Activated T-helper 1 cell treated with anti-CD3 and anti-CD28 coated beads, Interleukin-2, amount 50 U/mL, for 16 hours (primary cell): ENCODE measurements around the gene CALCOCO2.
"Not testable (repeated sequence)": the region's sequence is repeated elsewhere in the genome, so short reads cannot be mapped to it uniquely, and the experiment has no call there.

Source experiments
- DNase-seq, 2 donors: peaks; one replicate each; pipeline ENCODE4 v3.0.0-alpha.2; 2020; ENCODE audit warnings: low read depth in 1 of 2, low spot score in 1 of 2

The CALCOCO2 gene

GRCh38 chr17:48872409-48872808 lies 41.6 kb downstream of the CALCOCO2 start:
- not testable (repeated sequence) for DNase-seq

DNA sequence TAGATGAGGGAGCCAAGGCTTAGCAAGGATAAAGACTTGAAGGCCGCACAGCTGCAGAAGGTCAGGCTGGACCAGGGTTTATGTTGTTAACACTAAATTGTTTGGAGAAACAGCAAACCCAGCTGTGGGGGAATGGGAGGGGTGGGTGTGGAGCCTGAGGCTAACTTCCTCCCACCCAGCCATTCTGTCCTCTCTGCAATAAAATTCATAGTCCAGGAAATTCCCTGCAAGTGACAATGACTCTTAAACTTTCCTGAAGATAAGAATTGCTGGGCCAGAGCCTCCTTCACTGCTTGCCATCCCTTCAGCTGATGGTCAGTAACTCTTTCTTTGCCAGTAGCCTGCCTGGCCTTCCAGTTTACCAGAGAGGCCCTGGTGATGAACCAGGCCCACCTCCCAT lies 42.4 kb downstream of the CALCOCO2 start:
- no peak for DNase-seq

- DNase-seq, result no peak
Measured at GRCh38 chr17:48873696-48874443, 43.0 kb downstream of the CALCOCO2 start.

DNA sequence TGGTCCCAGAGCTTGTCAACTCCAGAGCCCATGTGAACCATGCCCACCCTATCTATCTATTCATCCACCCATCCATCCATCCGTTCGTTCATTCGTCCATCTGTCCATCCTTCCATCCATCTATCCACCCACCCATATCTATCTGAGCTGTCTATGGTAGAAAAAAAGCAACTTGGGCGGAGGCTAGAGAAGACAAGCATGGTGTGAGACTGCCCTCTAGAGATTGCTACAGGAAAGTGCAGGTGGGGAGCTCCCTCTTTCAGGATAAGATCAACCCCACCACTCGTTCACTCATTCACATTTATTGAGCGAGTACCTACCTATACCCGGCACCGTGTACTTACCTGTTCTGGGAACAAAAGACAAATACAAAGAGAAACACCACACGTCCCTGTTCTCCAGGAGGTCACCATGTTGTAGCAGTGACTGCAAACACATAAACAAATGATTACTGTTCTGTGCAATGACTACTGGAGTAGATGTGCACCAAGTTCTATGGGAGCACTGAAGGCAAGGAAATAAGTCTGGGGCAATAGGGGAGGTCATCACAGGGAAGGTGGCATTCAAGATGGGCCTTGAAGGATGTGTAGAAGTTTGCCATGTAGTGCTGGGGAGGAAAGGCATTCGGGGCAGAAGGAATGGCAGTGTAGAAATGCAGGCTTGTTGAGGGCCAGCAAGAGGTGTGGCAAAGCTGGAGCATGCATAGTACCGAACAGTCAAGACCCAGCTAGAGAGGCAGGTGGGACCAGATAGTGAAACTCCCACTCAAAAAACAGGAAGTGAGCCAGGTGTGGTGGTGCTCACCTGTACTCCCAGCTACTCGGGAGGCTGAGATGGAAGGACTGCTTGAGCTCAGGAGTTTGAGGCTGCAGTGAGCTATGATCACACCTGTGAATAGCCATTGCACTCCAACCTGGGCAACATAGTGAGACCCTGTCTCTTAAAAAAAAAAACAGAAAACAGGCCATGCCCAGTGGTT lies 48.4 kb downstream of the CALCOCO2 start:
- peak in 1 of 2 donors; percentile 26 for DNase-seq

GRCh38 chr17:48882272-48882671 lies 51.4 kb downstream of the CALCOCO2 start:
- no peak for DNase-seq

DNA sequence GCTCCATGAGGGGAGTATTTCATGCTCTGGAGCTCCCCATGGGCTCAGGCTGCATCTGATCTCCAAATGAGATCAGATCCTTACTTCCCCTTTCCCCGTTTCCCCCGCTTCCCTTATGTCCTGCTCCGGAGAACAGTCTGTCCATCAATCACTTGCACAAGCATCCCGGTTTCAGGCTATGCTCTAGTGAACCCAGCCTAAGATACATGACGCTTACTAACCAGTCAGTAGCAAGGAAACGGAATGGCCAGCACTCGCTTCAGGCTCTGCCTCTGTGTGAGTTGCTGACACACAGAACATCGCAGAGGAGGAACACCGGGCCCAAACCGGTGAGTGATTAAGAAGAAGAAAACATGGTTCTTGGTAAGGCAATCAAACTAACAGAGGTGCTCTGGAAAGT lies 52.3 kb downstream of the CALCOCO2 start:
- DNase-seq, result no peak

DNA sequence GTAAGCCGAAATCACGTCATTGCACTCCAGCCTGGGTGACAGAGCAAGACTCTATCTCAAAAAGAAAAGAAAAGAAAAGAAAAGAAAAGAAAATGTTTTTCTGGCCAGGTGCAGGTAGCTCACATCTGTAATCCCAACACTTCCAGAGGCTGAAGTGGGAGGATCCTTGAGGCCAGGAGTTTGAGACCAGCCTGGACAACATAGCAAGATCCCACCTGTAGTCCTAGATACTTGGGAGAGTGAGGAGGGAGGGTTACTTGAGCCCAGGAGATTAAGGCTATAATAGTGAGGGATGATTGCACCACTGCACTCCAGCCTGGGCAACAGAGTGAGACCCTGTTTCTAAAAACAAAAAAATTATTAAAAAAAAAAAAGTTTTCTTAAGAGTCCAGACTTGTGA lies 59.3 kb downstream of the CALCOCO2 start:
- no peak for DNase-seq

- DNase-seq, result no peak
Measured at GRCh38 chr17:48892940-48893645, 62.3 kb downstream of the CALCOCO2 start.

- DNase-seq, result no peak
Measured at GRCh38 chr17:48893646-48894508, 63.0 kb downstream of the CALCOCO2 start.

DNA sequence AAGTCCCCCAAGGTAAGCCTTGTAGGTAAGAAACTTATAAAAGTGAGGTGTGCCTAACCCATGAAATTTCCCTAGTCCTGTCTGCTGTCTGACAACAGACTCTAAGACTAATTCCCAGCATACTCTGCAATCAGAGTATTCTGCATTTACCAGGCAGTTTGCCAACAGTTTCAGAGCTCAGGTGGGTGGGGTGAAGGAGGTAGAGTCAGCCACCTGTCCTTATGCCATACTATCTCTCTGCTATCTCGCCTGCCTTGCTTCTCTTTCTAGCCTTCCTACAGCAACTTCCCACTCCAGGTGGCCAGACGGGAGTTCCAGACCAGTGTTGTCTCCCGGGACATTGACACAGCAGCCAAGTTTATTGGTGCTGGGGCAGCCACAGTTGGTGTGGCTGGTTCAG lies 64.1 kb downstream of the CALCOCO2 start:
- DNase-seq, result no peak

- no peak for DNase-seq
Measured at GRCh38 chr17:48901241-48901640, 70.4 kb downstream of the CALCOCO2 start.

DNA sequence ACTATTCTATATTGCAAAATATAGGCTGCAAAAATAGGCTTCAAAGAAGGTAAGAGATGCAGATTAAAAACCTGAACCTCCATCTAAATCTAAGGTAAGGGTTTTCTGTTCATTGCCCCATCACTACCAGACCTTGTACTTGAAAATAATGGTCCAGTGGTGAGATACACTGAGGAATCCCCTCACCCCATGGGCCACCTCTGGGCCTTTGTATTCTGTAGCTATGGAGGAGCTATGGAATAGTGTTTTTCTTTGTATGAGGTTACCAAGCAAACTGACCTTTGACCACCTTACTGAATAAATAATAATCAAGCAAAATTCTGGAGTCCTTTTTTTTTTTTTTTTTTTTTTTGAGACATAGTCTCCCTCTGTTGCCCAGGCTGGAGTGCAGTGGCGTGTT lies 72.6 kb downstream of the CALCOCO2 start:
- DNase-seq, result no peak

DNA sequence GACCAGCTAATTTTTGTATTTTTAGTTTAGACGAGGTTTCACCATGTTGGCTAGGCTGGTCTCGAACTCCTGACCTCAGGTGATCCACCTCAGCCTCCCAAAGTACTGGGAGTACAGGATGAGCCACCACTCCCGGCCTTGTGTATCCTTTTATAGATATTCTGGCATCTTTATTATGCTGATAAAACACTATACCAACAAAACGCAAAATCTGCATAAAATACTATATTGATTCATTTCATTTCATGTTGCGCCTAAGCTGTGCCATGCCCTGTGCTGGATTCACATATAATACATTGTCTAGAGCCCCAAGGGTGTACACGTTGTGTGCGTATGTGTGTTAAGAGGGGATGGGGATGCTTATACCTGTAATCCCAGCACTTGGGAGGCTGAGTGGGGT lies 73.6 kb downstream of the CALCOCO2 start:
- DNase-seq, result no peak

GRCh38 chr17:48905987-48906515 lies 75.2 kb downstream of the CALCOCO2 start:
- no peak for DNase-seq

DNA sequence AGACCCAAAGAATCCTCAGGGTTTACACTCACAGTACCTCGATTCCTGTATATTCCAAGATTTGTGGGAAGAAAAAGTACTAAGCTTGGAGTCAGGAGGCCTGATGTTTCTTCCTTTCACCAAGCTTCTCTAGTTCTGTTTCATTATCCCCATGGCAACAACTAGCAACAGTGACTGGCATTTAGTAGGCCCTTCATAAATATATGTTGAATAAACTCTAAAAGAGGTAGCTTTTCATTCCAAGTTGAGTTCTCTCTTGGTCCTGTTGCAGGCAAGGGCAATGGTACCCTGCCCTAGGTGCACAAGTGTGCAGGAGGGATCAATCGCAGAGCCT lies 76.8 kb downstream of the CALCOCO2 start:
- no peak for DNase-seq

- DNase-seq, result peak; percentile 77 to 85
Measured at GRCh38 chr17:48908047-48908843, 77.4 kb downstream of the CALCOCO2 start, which contains the start of gene UBE2Z. Gene UBE2Z, plus strand, starts transcription at chr17:48908407. Its CDS starts 97 bp downstream, at chr17:48908504.

GRCh38 chr17:48908853-48909394 lies 78.1 kb downstream of the CALCOCO2 start:
- peak; percentile 52 to 78 for DNase-seq

DNA sequence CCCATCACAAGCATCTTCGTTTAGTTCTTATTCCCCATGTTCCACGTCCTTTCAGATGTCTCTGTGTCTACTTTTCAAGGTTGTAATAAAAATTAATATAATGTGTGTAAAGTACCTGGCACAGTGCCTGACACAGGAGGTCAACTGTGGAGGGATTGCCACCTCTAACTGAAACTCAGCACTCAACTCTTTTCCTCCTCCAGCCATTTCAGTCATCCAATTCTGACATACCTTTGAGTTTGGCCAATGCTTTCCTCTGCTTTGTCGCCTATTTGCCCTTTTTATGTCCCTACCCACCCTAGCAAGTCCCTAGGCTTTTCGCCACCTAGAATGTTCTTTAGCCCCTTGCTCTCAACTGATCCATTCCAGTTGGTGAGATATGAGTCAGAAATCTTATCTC lies 78.9 kb downstream of the CALCOCO2 start:
- DNase-seq, result no peak

- DNase-seq, result no peak
Measured at GRCh38 chr17:48910370-48910769, 79.5 kb downstream of the CALCOCO2 start.
